NCI-H82 treated with DMSO at 0.1 percent for 48 hours (cell line): Measurements from ENCODE around the gene ZNF443.
A peak's percentile ranks its signal among the peaks of the same experiment; 100 is the strongest.
"Not testable (repeated sequence)": the region's sequence is repeated elsewhere in the genome, so short reads cannot be mapped to it uniquely, and the experiment has no call there.

Experiments
- DNase-seq: peaks from one replicate; lab custom pipeline; 2025; ENCODE audit not compliant: unreplicated experiment; lab: John Stamatoyannopoulos, UW

ZNF443 gene

GRCh38 chr19:12440541-12441316 lies at the start of gene ZNF443:
ZNF443 (minus strand) TSS chr19:12441021; CDS start chr19:12440914, 107 bp downstream.
- DNase-seq: peak; percentile 95

- DNase-seq: not testable (repeated sequence)
Measured at GRCh38 chr19:12486265-12486783, 45.5 kb upstream of the ZNF443 start.

- DNase-seq: no peak
Measured at GRCh38 chr19:12485571-12485970, 44.8 kb upstream of the ZNF443 start.

- DNase-seq: no peak
Measured at GRCh38 chr19:12485052-12485416, 44.2 kb upstream of the ZNF443 start.

GRCh38 chr19:12484371-12485051 lies 43.7 kb upstream of the ZNF443 start, which contains the start of gene ZNF709:
ZNF709 (minus strand) TSS chr19:12484816; CDS start chr19:12484657, 159 bp downstream.
- DNase-seq: peak; percentile 91

GRCh38 chr19:12484011-12484370 lies 43.2 kb upstream of the ZNF443 start:
- peak; percentile 3 for DNase-seq

- DNase-seq: no peak
Measured at GRCh38 chr19:12482509-12482886, 41.7 kb upstream of the ZNF443 start.

- no peak for DNase-seq
Measured at GRCh38 chr19:12481781-12482508, 41.1 kb upstream of the ZNF443 start.

GRCh38 chr19:12478234-12478941 lies 37.6 kb upstream of the ZNF443 start:
- no peak for DNase-seq

- not testable (repeated sequence) for DNase-seq
Measured at GRCh38 chr19:12467651-12468050, 26.8 kb upstream of the ZNF443 start.

GRCh38 chr19:12465211-12465610 lies 24.4 kb upstream of the ZNF443 start:
- DNase-seq: no peak

GRCh38 chr19:12464769-12465168 lies 23.9 kb upstream of the ZNF443 start:
- no peak for DNase-seq

- not testable (repeated sequence) for DNase-seq
Measured at GRCh38 chr19:12464139-12464538, 23.3 kb upstream of the ZNF443 start.

GRCh38 chr19:12453495-12453894 lies 12.7 kb upstream of the ZNF443 start:
- no peak for DNase-seq

- no peak for DNase-seq
Measured at GRCh38 chr19:12450844-12451243, 10.0 kb upstream of the ZNF443 start.

GRCh38 chr19:12448808-12449207 lies 8.0 kb upstream of the ZNF443 start:
- no peak for DNase-seq

- not testable (repeated sequence) for DNase-seq
Measured at GRCh38 chr19:12439686-12440540, 908 bp downstream of the ZNF443 start.

- DNase-seq: not testable (repeated sequence)
Measured at GRCh38 chr19:12430726-12431299, 10.0 kb downstream of the ZNF443 start.

- DNase-seq: no peak
Measured at GRCh38 chr19:12425888-12426274, 14.9 kb downstream of the ZNF443 start.
